HepG2 (cell line): ENCODE results near the gene PNPLA8. TPM values are rescaled to one million over a fixed set of nuclear protein-coding genes. Genes with fewer than 3 reads are reported as not detected.

Experiments
- E2F2 ChIP-seq: sonication (generic); formaldehyde crosslinking; IDR thresholded peaks from 2 replicates; pipeline ENCODE4 v1.4.0; 2020; ENCODE audit warnings: missing genetic modification reagents, borderline replicate concordance
- NR3C1 ChIP-seq: sonication (generic); formaldehyde crosslinking; IDR thresholded peaks from 2 replicates; pipeline ENCODE4 v1.4.0; 2020; ENCODE audit warnings: missing genetic modification reagents
- YEATS2 ChIP-seq: sonication (generic); formaldehyde crosslinking; IDR thresholded peaks from 2 replicates; pipeline ENCODE4 v1.4.0; 2020; ENCODE audit warnings: missing genetic modification reagents, borderline replicate concordance
- ZNF687 ChIP-seq: sonication (generic); formaldehyde crosslinking; IDR thresholded peaks from 2 replicates; pipeline ENCODE4 v1.5.1; 2020; ENCODE audit warnings: mild to moderate bottlenecking, missing genetic modification reagents, moderate library complexity
- polyA plus RNA-seq, 8 experiments: library from polyadenylated mRNA; depleted of rRNA in 3 of 8; stranded (reverse) in 7 of 8; unstranded in 1 of 8; fragments of >200 nt; fragmentation: Illumina TruSeq in 4 of 8; extraction: Trizol in 4 of 8; gene quantifications; 2 replicates each; pipeline versions ENCODE4 v1.2.1 to v1.2.3, GENCODE V29; 2011 to 2016; ENCODE audit warnings: low read depth in 4 of 8, missing spikeins in 1 of 8, mixed read lengths in 1 of 8; ENCODE audit not compliant: insufficient read depth in 1 of 8
- total RNA-seq, 5 experiments: library from RNA; depleted of rRNA; stranded (reverse); fragments of >200 nt; fragmentation: Illumina TruSeq; extraction: Trizol; gene quantifications; 2 replicates each; pipeline ENCODE4 v1.2.3, GENCODE V29; 2016; ENCODE audit warnings: low read depth in 1 of 5
- TF ChIP-seq, protein P1 (sequence below): sonication (generic); formaldehyde crosslinking; IDR thresholded peaks from 2 replicates; pipeline ENCODE4 v1.4.0; 2020; ENCODE audit warnings: mild to moderate bottlenecking, low read depth, missing genetic modification reagents
- TF ChIP-seq, protein P2 (sequence below): sonication (generic); formaldehyde crosslinking; IDR thresholded peaks from 2 replicates; pipeline ENCODE4 v1.8.0; 2022; ENCODE audit warnings: mild to moderate bottlenecking, missing genetic modification reagents; ENCODE audit not compliant: insufficient replicate concordance

The PNPLA8 gene
- total and polyA plus RNA-seq, 2 of the 13 experiments (the other 11 are each of a cell fraction or from before 2014, with no cell fraction given): 6.3 to 11.4 TPM

- no peak for TF ChIP-seq ZNF687
- no peak for TF ChIP-seq E2F2 (CRISPR knock-in tag)
- TF ChIP-seq YEATS2: no peak
- TF ChIP-seq, protein P1, sequence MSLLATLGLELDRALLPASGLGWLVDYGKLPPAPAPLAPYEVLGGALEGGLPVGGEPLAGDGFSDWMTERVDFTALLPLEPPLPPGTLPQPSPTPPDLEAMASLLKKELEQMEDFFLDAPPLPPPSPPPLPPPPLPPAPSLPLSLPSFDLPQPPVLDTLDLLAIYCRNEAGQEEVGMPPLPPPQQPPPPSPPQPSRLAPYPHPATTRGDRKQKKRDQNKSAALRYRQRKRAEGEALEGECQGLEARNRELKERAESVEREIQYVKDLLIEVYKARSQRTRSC (CRISPR knock-in tag): no peak
- TF ChIP-seq NR3C1 (CRISPR knock-in tag): no peak
- TF ChIP-seq, protein P2, sequence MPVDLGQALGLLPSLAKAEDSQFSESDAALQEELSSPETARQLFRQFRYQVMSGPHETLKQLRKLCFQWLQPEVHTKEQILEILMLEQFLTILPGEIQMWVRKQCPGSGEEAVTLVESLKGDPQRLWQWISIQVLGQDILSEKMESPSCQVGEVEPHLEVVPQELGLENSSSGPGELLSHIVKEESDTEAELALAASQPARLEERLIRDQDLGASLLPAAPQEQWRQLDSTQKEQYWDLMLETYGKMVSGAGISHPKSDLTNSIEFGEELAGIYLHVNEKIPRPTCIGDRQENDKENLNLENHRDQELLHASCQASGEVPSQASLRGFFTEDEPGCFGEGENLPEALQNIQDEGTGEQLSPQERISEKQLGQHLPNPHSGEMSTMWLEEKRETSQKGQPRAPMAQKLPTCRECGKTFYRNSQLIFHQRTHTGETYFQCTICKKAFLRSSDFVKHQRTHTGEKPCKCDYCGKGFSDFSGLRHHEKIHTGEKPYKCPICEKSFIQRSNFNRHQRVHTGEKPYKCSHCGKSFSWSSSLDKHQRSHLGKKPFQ (CRISPR knock-in tag): no peak
Measured at GRCh38 chr7:108499566-108499965, 26.4 kb downstream of the PNPLA8 start (continued).
